HG03469 (cell line): ENCODE results near the gene SAMD1.
A peak's percentile ranks its signal among the peaks of the same experiment; 100 is the strongest.

Experiments
- ATAC-seq: cut with Tn5 transposase; IDR thresholded peaks from one replicate; pipeline ENCODE4 v1.9.1; 2021; ENCODE audit warnings: mild to moderate bottlenecking, moderate library complexity, moderate number of reproducible peaks; ENCODE audit not compliant: unreplicated experiment

The SAMD1 gene

DNA sequence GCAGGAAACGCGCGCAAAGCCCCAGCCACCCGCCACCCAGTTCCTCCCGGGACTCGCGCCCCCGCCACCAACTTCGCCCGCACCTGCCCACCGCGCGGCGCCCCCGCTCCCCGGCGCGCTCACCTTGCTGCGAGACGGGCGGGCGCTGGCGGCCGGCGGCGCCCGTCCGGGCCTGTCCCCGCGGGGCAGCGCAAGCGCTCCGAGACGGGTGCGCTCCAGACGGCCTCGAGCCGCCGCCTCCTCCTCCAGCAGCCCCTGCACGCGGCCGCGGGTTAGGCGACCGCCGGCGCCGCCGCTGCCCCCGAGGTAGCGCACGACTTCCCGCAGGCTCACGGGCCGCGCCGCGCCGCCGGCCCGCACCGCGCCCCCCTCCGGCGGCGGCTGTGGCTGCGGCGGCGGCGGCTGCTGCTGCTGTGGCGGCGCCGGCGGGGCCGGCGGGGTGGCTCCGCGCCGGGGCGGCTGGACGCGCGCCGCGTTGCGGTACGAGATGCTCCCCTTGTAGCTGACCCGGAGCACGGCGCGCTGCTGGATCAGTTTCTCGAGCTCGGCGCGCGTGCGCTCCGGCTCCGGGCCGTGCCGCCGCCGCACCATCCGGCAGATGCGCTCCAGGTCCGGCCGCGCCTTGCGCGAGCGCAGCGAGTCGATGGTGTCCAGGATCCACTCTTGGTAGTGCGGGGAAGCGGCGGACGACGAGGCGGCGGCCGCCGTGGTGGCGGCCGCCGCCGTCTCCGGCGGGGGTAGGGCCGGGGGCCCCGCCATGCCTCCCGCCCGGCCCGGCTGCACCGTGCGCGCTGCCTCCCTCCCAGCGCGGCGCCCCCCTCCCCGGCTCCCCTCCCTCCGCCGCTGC lies 666 bp downstream of the SAMD1 start:
- no peak for ATAC-seq

- no peak for ATAC-seq
Measured at GRCh38 chr19:14089412-14089661, 1.2 kb downstream of the SAMD1 start.

GRCh38 chr19:14088634-14089411 lies 1.7 kb downstream of the SAMD1 start:
- ATAC-seq, result no peak

GRCh38 chr19:14086098-14086497 lies 4.5 kb downstream of the SAMD1 start:
- ATAC-seq, result no peak

- ATAC-seq, result no peak
Measured at GRCh38 chr19:14085309-14085995, 5.1 kb downstream of the SAMD1 start, which contains the start of gene C19orf67. TSS of gene C19orf67 (minus strand) at chr19:14085783. CDS start at chr19:14085627, 156 bp downstream.

DNA sequence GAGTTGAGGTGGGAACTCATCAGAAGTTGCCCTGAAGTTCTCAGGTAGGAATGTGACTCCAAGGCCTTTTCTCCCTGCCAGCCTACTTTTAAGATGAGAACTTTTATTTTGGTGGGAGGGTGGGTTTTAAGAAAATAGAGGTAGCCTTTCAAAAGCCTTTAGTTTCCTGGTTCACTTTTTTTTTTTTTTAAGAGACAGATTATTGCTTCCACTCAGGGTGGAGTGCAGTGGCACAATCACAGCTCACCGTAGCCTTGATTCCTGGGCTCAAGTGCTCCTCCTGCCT lies 7.9 kb downstream of the SAMD1 start:
- ATAC-seq, result no peak

DNA sequence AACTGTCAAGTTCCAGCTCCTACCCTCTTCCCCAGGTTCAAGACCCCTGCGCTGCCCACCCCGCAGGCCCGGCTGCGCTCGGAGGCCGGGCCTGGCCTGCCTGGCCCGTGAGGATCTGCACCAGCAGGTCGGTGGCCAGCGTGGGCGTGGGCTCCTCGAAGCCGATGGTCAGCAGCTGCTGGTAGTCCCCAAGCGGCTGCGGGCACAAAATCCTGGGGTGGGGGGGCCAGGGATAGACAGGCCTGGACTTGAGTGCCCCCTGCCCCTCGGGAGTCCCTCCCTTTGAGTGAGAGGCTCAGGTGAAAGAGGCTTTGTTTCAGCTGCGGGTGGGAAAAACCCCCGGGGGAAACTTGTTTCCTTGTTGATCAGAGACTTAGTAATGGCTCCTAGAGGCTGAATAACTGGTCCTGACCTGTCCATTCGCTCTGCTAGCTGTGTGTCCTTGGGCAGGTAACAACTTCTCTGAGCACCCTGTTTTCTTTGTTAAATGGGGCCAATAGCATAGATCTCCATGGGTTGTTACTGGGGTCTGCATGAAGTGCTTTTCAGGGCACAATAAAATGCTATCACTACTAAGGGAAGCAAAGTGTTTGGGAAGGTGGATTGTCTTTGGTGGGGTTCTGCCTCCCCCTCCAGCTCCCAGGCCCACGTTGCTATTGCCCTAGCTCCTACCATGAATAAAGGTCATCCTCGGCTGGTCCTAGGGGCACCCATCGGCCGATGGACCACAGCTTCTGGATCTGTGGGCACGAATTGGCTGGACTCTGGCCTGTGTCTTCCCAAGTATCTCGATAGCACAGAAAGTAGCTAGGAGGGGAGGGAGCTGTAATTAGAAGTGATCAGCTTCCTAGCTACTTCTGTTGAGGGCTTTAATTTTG lies 8.5 kb downstream of the SAMD1 start:
- ATAC-seq, result no peak

GRCh38 chr19:14080887-14081796 lies 9.4 kb downstream of the SAMD1 start:
- peak; percentile 74 for ATAC-seq

- ATAC-seq, result no peak
Measured at GRCh38 chr19:14078411-14078810, 12.1 kb downstream of the SAMD1 start.

DNA sequence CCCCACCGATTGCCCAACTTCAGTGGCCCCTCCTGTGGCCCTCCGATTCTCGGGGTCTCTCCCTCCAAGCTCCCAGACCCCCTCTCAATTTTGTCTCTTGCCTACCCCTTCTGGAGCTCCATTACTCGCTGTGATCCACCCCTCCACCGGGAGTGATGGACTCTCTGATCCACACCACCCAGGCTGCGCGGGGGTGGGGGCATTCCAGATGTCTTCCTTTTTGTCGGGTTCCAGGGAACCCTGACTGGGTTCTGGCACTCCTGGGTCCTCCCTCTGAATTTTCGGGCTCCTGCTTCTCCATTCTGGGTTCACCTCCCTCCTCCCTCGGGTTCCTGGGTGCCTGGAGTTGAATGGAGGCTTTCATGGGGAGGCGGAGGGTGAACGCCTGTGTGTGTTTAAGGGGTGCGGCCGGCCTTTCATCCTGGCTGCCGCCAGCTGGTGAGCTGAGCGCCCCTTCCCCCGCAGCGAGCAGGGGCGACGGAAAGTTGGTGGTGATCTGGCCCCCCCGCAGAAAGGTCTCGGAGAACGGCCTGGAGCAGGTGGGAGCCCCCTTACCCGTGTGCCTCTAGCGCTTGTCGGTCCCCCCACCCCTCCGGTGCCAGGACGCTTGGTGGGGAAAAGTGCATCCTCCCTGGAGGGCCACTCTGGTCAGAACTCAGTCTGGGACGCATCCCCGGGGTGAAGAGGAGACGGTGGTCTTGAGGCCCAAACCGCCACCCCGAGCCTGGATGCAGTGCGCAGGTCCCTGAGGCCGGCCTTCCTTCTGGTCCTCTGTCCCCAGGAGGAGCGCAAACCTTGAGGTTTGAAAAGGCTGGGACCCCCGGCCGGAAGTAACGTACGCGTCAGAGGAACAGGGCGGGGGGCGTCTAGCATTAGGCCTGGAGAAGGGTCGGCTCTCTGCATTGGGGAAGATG lies 16.4 kb downstream of the SAMD1 start:
- no peak for ATAC-seq

- peak; percentile 30 for ATAC-seq
Measured at GRCh38 chr19:14073261-14073924, 17.2 kb downstream of the SAMD1 start.

DNA sequence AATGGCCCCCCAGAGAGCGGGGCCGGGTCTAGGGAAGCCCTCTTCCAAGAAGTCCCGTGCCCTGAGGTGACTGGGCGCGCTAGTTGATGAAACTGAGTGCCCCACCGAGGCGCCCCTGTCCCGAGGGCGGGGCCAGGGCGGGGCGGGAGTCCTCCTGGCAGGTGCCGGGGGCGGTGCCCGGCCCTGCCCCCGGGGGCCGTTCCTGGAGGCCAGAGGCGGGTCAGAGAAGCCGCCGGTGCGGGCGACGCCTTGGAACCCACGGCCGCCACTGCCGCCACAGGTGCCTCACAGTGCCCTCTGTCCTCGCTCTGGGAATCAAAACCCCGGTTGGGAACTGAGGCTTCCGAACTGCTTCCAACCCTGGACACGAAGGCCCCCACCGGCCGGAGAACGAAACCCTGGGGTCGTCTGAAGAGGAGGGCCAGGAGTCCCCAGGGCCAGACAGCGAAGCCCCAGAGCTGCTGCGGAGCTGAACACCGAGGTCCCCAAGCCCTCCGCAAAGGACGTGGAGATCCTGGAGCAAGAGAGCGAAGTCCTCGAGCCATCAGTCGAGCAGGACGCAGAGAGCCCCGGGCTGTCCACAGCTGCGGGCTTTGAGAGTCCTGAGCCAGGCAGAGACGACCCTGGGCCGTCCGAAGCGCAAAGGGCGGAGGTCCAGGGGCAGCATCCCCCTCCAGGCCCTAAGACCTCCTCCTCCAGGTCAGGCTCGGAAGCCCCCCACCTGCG lies 17.9 kb downstream of the SAMD1 start, which contains the start of gene MISP3:
Gene MISP3, plus strand, starts transcription at position 252 of the 726 bp plus-strand sequence. CDS start 524 bp downstream, outside the sequence.
- no peak for ATAC-seq

- ATAC-seq, result no peak
Measured at GRCh38 chr19:14070268-14071050, 20.1 kb downstream of the SAMD1 start.

- no peak for ATAC-seq
Measured at GRCh38 chr19:14066134-14066533, 24.4 kb downstream of the SAMD1 start.

DNA sequence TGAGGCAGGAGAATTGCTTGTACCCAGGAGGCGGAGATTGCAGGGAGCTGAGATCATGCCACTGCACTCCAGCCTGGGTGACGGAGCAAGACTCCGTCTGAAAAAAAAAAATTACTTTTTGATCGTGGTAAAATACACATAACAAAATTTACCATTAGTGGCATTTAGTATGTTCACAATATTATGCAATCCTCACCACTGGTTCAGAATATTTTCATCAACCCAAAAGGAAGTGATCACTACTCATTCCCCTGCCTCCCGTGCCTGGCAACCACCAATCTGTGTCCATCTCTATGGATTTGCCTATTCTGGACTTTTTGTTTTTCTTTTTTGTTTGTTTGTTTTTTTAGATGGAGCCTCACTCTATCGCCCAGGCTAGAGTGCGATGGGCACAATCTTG lies 27.4 kb downstream of the SAMD1 start:
- ATAC-seq, result no peak

DNA sequence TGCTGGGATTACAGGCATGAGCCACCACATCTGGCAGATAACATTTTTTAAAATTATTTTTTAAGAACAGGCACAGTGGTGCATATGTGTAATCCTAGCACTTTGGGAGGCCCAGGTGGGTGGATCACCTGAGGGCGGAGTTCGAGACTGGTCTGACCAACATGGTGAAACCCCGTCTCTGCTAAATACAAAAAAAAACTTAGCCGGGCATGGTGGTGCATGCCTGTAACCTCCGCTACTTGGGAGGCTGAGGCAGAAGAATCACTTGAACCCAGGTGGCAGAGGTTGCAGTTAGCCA lies 28.0 kb downstream of the SAMD1 start:
- no peak for ATAC-seq
